Right cardiac atrium (tissue), 5 donors: ENCODE results near the gene EIF1. TPM values are rescaled to one million over a fixed set of nuclear protein-coding genes. Genes with fewer than 3 reads are reported as not detected.
"Not testable (repeated sequence)": the region's sequence is repeated elsewhere in the genome, so short reads cannot be mapped to it uniquely, and the experiment has no call there.

Experiments used
- ATAC-seq, 2 donors: fragments of 200-7000 bp; cut with Tn5 transposase; one replicate each; pipeline versions ENCODE4 v1.8.0 to v1.9.1; 2020; ENCODE audit warnings: moderate library complexity in 2 of 2, mild to moderate bottlenecking in 1 of 2
- DNase-seq, 3 donors: peaks; one replicate each; pipeline ENCODE4 v3.0.0-alpha.2; 2020
- H3K27ac ChIP-seq: one replicate; pipeline ENCODE4 v1.5.1; 2013; ENCODE audit warnings: mild to moderate bottlenecking, low read length, control low read depth, moderate library complexity
- H3K27me3 ChIP-seq: one replicate; pipeline ENCODE4 v1.6.1; 2013; ENCODE audit not compliant: control insufficient read depth, insufficient read depth
- H3K4me1 ChIP-seq: one replicate; pipeline ENCODE4 v1.6.1; 2013; ENCODE audit warnings: low read length; ENCODE audit not compliant: control insufficient read depth, insufficient read depth
- H3K4me3 ChIP-seq: one replicate; pipeline ENCODE4 v1.5.1; 2013; ENCODE audit warnings: low read length, control low read depth
- H3K9me3 ChIP-seq: one replicate; pipeline ENCODE4 v1.6.1; 2013; ENCODE audit warnings: low read length; ENCODE audit not compliant: control insufficient read depth
- WGBS: extraction: QIAGEN DNeasy Blood & Tissue Kit; methylation state at CpG from one replicate; pipeline ENCODE4 v1.1.7; 2013; 5-methylcytosine and 5-hydroxymethylcytosine counted together
- intact Hi-C, 4 donors: fragments of 100-400 bp; cut with DNase I; formaldehyde crosslinking; loops; one replicate each; pipeline versions ENCODE4 v1.11.0 to v1.14.0; 2022 to 2023
- long read RNA-seq, 4 donors: library from polyadenylated mRNA; unstranded; transcript quantifications; one replicate each; pipeline ENCODE4 v2.0.0, GENCODE V29; 2020 to 2021
- polyA plus RNA-seq: library from polyadenylated mRNA; stranded (reverse); fragments of 200-250 nt; gene quantifications from one replicate; pipeline ENCODE4 v1.2.3, GENCODE V29; 2013
- total RNA-seq, 4 donors: library from RNA; stranded (reverse); fragmentation: NEBNext Ultra II Directional; extraction: Animal tissue kit (Norgen Biotek cat#: 25700); gene quantifications; one replicate each; pipeline ENCODE4 v1.2.1, GENCODE V29; 2021
- donor health status: healthy with polysubstance abuse.
- donor health status: DM: no; HTN: yes; CAD: no.
- donor health status: DM: no; HTN: no; CAD: no.
- donor health status: DM: no; HTN: yes; CAD: no; lungs with severe emphysema.
- donor health status: DM: yes; HTN: yes; CAD: no.

EIF1 gene
- total RNA-seq (1,000 to 10,000 TPM in 2 of 4 donors, 100 to 1,000 TPM in 2; 959 to 1,186 (median 1,014) TPM), polyA plus RNA-seq (983 TPM)
- long read RNA-seq, donor 1, transcript EIF1-203 (4 exons, 2,330 nt), result major isoform, 879 of 899 reads
- long read RNA-seq, donor 1, partial matches to known transcripts, result 2 of 899 reads
- long read RNA-seq, donor 1, other reads (novel, unspliced or antisense), result 12 of 899 reads
- long read RNA-seq, donor 2, transcript EIF1-203 (4 exons, 2,330 nt), result major isoform, 671 of 692 reads
- long read RNA-seq, donor 2, partial matches to known transcripts, result 3 of 692 reads
- long read RNA-seq, donor 2, other reads (novel, unspliced or antisense), result 10 of 692 reads
- long read RNA-seq, donor 3, transcript EIF1-203 (4 exons, 2,330 nt), result major isoform, 1,101 of 1,151 reads
- long read RNA-seq, donor 3, transcript EIF1-201 (3 exons, 1,120 nt), result minor isoform, 5 of 1,151 reads
- long read RNA-seq, donor 3, transcript EIF1-202 (2 exons, 2,170 nt), result minor isoform, 14 of 1,151 reads
- long read RNA-seq, donor 3, partial matches to known transcripts, result 10 of 1,151 reads
- long read RNA-seq, donor 3, other reads (novel, unspliced or antisense), result 16 of 1,151 reads
- long read RNA-seq, donor 4, transcript EIF1-203 (4 exons, 2,330 nt), result major isoform, 625 of 632 reads
- long read RNA-seq, donor 4, partial matches to known transcripts, result 2 of 632 reads
- long read RNA-seq, donor 4, other reads (novel, unspliced or antisense), result 3 of 632 reads

- peaks cover 8% of the 10 kb centered on the region for H3K4me1 ChIP-seq
- DNase-seq (peak; percentile 100), ATAC-seq (peak; percentile 91 to 94)
- H3K27me3 ChIP-seq, result no peaks in the 10 kb centered on the region
- WGBS, result under 1% methylated on average over 81 of the region's 81 CpGs
- no peaks in the 10 kb centered on the region for H3K9me3 ChIP-seq
- H3K27ac ChIP-seq, result peak within 1 kb of the TSS; percentile 98
- intact Hi-C loops, result no loop called here
- peak within 1 kb of the TSS; percentile 76 for H3K4me3 ChIP-seq
These were observed at the start of gene EIF1 for GRCh38 chr17:41688641-41689496. Gene EIF1 (plus strand): TSS chr17:41688885. CDS start chr17:41689039, 154 bp downstream.

GRCh38 chr17:41638941-41639340, 49.7 kb upstream of the EIF1 start:
- H3K4me3 ChIP-seq, result no peak overlapping the region
- H3K27ac ChIP-seq, result no peak overlapping the region
- DNase-seq, result peak in 1 of 3 donors; percentile 38
- H3K27me3 ChIP-seq, result no peaks in the 10 kb centered on the region
- peaks cover 7% of the 10 kb centered on the region for H3K4me1 ChIP-seq
- ATAC-seq, result no peak
- intact Hi-C loops, result no loop called here
- H3K9me3 ChIP-seq, result no peaks in the 10 kb centered on the region
- WGBS, result 81% methylated on average over 6 of the region's 6 CpGs

DNA sequence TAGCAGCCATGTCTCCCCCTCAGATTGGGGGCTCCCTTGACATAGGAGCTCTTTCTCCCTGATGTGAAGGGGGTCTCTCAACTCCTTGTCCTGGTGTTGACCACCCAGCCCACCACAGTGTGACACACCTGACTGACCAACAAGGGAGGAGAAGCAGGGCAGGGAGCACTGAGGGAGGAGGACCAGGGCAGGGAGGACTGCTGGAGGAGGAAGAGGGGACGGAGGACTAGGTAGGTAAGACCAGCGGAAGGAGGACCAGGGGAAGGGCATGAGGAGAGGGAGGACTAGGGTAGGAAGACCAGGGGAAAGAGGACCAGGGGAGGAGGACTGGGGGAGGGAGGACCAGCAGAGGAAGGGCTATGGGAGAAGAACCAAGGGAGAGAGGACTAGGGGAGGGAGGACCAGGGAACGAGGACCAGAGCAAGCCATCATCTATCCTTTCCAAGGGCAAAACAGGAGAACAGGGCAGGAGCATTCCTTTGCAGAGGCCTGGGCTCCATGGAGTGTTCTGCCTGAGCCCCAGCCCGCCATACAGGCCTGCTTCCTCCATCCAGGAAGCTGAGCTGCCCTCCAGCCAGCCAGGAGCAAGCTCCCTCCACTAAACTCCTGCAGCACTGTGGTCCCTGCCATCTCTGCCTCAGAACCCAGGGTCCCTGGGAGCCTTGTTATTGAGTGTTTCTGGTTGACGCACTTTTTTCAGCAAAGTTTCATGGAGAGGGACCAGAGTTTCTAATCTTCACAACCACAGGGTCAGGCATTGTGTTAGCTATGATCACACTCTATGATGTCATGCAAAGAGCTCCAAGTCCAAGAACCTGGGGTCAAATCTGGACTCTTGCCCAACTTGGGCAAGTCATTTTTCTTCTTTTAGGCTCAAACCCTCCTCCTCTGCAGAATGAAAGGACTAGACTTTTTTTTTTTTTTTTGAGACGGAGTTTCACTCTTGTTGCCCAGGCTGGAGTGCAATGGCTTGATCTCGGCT, 48.9 kb upstream of the EIF1 start:
- DNase-seq, result peak in 1 of 3 donors; percentile 13
- Histone ChIP-seq H3K27ac (no peak overlapping the region), H3K4me1 (peaks cover 7% of the 10 kb centered on the region), H3K9me3 (no peaks in the 10 kb centered on the region), H3K4me3 (no peak overlapping the region), H3K27me3 (no peaks in the 10 kb centered on the region)
- intact Hi-C loops, result no loop called here
- ATAC-seq, result no peak
- WGBS, result 88% methylated on average over 7 of the region's 7 CpGs

DNA sequence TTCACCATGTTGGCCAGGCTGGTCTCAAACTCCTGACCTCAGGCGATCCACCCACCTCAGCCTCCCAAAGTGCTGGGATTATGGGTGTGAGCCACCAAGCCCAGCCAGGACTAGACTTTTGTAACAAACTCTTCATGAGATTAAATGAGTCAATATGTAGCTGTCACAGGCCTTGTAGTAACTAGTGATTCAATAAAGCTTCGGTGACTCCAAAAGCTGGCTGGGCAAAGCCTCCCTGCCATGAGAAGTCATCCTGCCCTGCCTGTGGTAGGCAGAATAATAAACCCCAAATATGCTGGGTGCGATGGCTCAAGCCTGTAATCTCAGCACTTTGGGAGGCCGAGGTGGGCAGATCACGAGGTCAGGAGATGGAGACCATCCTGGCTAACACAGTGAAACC, 48.1 kb upstream of the EIF1 start:
- 95% methylated on average over 5 of the region's 5 CpGs for WGBS
- H3K27ac ChIP-seq, H3K4me3 ChIP-seq, H3K4me1 ChIP-seq, ATAC-seq, intact Hi-C loops, DNase-seq, H3K27me3 ChIP-seq, H3K9me3 ChIP-seq: not testable (repeated sequence)

GRCh38 chr17:41642252-41643156, 46.2 kb upstream of the EIF1 start:
- Histone ChIP-seq H3K4me1 (peaks cover 3% of the 10 kb centered on the region), H3K27ac (no peak overlapping the region), H3K27me3 (no peaks in the 10 kb centered on the region), H3K4me3 (no peak overlapping the region), H3K9me3 (no peaks in the 10 kb centered on the region)
- WGBS, result 83% methylated on average over 13 of the region's 13 CpGs
- ATAC-seq (no peak), DNase-seq (peak in 1 of 3 donors; percentile 13)
- intact Hi-C loops, result no loop called here

DNA sequence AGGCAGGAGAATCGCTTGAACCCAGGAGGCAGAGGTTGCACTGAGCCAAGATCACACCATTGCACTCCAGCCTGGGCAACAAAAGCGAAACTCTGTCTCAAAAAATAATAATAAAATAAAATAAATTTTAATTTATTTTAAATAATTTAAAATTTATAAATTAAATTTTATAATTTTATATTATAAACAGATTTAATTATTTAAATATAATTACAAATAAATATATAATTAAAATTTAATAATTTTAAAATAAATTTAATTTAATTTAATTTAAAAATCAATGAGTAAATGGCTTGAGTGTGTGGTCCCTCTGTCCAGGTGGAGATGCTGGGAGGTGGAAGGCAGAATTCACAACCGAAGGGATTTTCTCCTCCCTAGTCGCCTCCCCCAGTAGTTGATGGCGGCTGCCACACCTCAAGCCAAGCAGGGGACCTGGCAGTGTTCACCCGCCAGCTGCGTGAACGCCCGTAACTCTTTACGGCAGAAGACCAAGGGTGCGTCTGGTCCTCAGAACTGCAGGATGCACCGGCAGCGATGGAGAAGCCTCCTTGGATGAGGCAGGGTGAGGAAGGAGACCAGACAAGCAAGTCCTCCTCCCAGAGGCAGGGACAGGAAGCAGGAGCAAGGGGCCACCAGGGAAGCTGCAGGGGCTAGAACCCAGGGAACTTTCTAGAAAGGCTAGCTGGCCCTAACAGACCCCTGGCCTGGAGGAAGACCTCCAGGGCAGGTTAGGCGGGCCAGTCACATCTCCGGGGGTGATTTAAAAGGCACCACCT, 41.5 kb upstream of the EIF1 start:
- intact Hi-C loops, result loop anchor here in 3 of 4 donors (5.0 kb wide), 3 partner anchors 95 to 740 kb away; no protein-coding TSS in a partner anchor
- Histone ChIP-seq H3K27me3 (no peaks in the 10 kb centered on the region), H3K4me3 (no peak overlapping the region), H3K9me3 (no peaks in the 10 kb centered on the region), H3K4me1 (peaks cover 3% of the 10 kb centered on the region), H3K27ac (no peak overlapping the region)
- WGBS, result 75% methylated on average over 15 of the region's 15 CpGs
- peak in 1 of 3 donors; percentile 46 for DNase-seq
- ATAC-seq, result no peak

GRCh38 chr17:41647940-41648410, 40.7 kb upstream of the EIF1 start:
- Histone ChIP-seq H3K27me3 (no peaks in the 10 kb centered on the region), H3K27ac (no peak overlapping the region), H3K9me3 (no peaks in the 10 kb centered on the region), H3K4me3 (no peak overlapping the region), H3K4me1 (peaks cover 3% of the 10 kb centered on the region)
- peak; percentile 88 to 97 (median 95) for DNase-seq
- peak; percentile 88 to 90 for ATAC-seq
- intact Hi-C loops, result loop anchor here in 3 of 4 donors (5.0 kb wide), 3 partner anchors 96 to 741 kb away; no protein-coding TSS in a partner anchor
- WGBS, result 1% methylated on average over 22 of the region's 22 CpGs

DNA sequence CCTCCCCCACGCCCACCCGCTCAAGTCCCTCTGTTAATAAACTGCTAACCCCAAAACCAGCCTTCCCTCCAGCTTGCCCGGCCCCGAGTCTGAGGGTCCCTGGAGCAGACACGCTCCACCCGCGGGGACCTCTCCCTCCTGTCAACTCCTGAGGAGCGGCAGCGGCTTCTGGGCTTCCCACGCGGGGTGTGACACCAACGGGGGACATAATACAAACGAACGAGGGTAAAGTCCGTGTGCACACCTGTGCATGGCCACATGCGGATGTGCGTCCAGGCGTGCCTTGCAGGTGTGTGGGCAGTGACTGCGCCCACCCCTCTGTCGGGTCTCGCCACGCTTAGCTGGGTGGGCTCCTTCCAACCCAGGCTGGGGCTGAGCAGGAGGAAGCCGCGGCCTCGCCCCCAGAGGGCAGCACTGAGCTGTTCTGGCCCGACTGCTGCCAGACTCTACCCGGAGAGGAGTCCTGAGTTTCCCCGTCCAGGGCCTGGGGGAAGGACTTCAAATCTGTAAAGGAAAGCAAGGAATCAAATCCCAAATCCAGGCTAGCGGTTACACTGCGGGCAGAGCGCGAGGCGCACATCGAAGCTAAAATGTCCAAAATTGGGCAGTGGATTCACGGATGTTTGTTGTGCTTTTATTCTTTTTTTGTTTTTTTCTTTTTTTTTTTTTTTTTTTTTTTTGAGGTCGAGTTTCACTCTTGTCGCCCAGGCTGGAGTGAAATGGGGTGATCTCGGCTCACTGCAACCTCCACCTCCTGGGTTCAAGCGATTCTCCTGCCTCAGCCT, 40.1 kb upstream of the EIF1 start:
- H3K27ac ChIP-seq, result no peak overlapping the region

More for the DNA sequence above, 40.1 kb upstream of the EIF1 start:
- Histone ChIP-seq H3K27me3 (no peaks in the 10 kb centered on the region), H3K9me3 (no peaks in the 10 kb centered on the region), H3K4me3 (no peak overlapping the region), H3K4me1 (peaks cover 3% of the 10 kb centered on the region)
- DNase-seq (peak; percentile 86 to 95 (median 94)), ATAC-seq (peak; percentile 94 to 96)
- 7% methylated on average over 39 of the region's 39 CpGs for WGBS
- intact Hi-C loops, result loop anchor here in 3 of 4 donors (5.0 kb wide), 3 partner anchors 96 to 741 kb away; no protein-coding TSS in a partner anchor
